Ramos (cell line): Measurements from ENCODE around the gene PYGB.

Experiments
- in situ Hi-C: fragments of 300-500 bp; cut with MboI; formaldehyde crosslinking; loops from one replicate; pipeline ENCODE4 v1.14.3; 2022; ENCODE audit warnings: low sequenced_read_pairs; ENCODE audit not compliant: unreplicated experiment

The PYGB gene

GRCh38 chr20:25246182-25246999 lies 1.5 kb upstream of the PYGB start:
- in situ Hi-C loops = no loop called here

- in situ Hi-C loops = no loop called here
These were observed 826 bp upstream of the PYGB start for GRCh38 chr20:25247000-25247517.

GRCh38 chr20:25247518-25247955 lies 348 bp upstream of the PYGB start:
- in situ Hi-C loops = no loop called here

GRCh38 chr20:25248786-25249172 lies 894 bp downstream of the PYGB start:
- in situ Hi-C loops = no loop called here

GRCh38 chr20:25249198-25249931 lies 1.5 kb downstream of the PYGB start:
- in situ Hi-C loops = no loop called here

- in situ Hi-C loops = no loop called here
These were observed 2.6 kb downstream of the PYGB start for GRCh38 chr20:25250508-25250907.

GRCh38 chr20:25251019-25251418 lies 3.1 kb downstream of the PYGB start:
- in situ Hi-C loops = no loop called here

- in situ Hi-C loops = no loop called here
These were observed 3.7 kb downstream of the PYGB start for GRCh38 chr20:25251558-25251957.

- in situ Hi-C loops = no loop called here
These were observed 4.4 kb downstream of the PYGB start for GRCh38 chr20:25252230-25252651.

- in situ Hi-C loops = no loop called here
These were observed 5.0 kb downstream of the PYGB start for GRCh38 chr20:25252686-25253421.

- in situ Hi-C loops = no loop called here
These were observed 5.9 kb downstream of the PYGB start for GRCh38 chr20:25253606-25254275.

- in situ Hi-C loops = no loop called here
These were observed 6.7 kb downstream of the PYGB start for GRCh38 chr20:25254571-25254970.

GRCh38 chr20:25254986-25255680 lies 7.2 kb downstream of the PYGB start:
- in situ Hi-C loops = no loop called here

- in situ Hi-C loops = no loop called here
These were observed 8.5 kb downstream of the PYGB start for GRCh38 chr20:25256226-25256859.

- in situ Hi-C loops = no loop called here
These were observed 9.2 kb downstream of the PYGB start for GRCh38 chr20:25257130-25257529.

- in situ Hi-C loops = no loop called here
These were observed 10.0 kb downstream of the PYGB start for GRCh38 chr20:25257756-25258475.

- in situ Hi-C loops = no loop called here
These were observed 10.6 kb downstream of the PYGB start for GRCh38 chr20:25258476-25258805.

- in situ Hi-C loops = no loop called here
These were observed 10.9 kb downstream of the PYGB start for GRCh38 chr20:25258828-25259227.

GRCh38 chr20:25259358-25259757 lies 11.5 kb downstream of the PYGB start:
- in situ Hi-C loops = no loop called here
